Keratinocyte (primary cell): ENCODE results near the gene SPOCK3.

Experiments used
- CTCF ChIP-seq, 3 experiments: IDR thresholded peaks in 1 of 3; conservative IDR thresholded peaks in 1 of 3; optimal IDR thresholded peaks in 1 of 3; 2 replicates in 2 of 3; 3 replicates in 1 of 3; pipeline versions ENCODE3 to v1.5.1; 2011; ENCODE audit warnings: low read length in 3 of 3, mild to moderate bottlenecking in 3 of 3, moderate library complexity in 2 of 3, control low read depth in 1 of 3, inconsistent platforms in 1 of 3; ENCODE audit not compliant: insufficient read depth in 2 of 3; ENCODE audit errors: extremely low read depth in 1 of 3
- EZH2 ChIP-seq: IDR thresholded peaks from one replicate; pipeline ENCODE4 v1.6.1; 2012; ENCODE audit warnings: inconsistent platforms, mild to moderate bottlenecking, low read length, moderate library complexity

- TF ChIP-seq CTCF (optimal IDR thresholded peaks at IDR 0.05 in 1 of 3, IDR thresholded peaks at IDR 0.05 in 1 of 3, conservative IDR thresholded peaks at IDR 0.05 in 1 of 3; ENCODE audit: extremely low read depth in 1 of 3, insufficient read depth in 2 of 3, low read length in 3 of 3) = no peak
- no peak for TF ChIP-seq EZH2
Measured at GRCh38 chr4:167114416-167114971, 119.8 kb downstream of the SPOCK3 start.
